GM19452 (cell line): ENCODE results near the gene PIGS.
A peak's percentile ranks its signal among the peaks of the same experiment; 100 is the strongest.

Source experiments
- ATAC-seq: cut with Tn5 transposase; IDR thresholded peaks from one replicate; pipeline ENCODE4 v1.9.1; 2021; ENCODE audit not compliant: unreplicated experiment

Gene PIGS

GRCh38 chr17:28551421-28552175 lies 19.7 kb downstream of the PIGS start:
- ATAC-seq = no peak

- ATAC-seq = no peak
Measured at GRCh38 chr17:28550858-28551257, 20.5 kb downstream of the PIGS start.

GRCh38 chr17:28549236-28550132 lies 21.8 kb downstream of the PIGS start:
- ATAC-seq = peak; percentile 43

DNA sequence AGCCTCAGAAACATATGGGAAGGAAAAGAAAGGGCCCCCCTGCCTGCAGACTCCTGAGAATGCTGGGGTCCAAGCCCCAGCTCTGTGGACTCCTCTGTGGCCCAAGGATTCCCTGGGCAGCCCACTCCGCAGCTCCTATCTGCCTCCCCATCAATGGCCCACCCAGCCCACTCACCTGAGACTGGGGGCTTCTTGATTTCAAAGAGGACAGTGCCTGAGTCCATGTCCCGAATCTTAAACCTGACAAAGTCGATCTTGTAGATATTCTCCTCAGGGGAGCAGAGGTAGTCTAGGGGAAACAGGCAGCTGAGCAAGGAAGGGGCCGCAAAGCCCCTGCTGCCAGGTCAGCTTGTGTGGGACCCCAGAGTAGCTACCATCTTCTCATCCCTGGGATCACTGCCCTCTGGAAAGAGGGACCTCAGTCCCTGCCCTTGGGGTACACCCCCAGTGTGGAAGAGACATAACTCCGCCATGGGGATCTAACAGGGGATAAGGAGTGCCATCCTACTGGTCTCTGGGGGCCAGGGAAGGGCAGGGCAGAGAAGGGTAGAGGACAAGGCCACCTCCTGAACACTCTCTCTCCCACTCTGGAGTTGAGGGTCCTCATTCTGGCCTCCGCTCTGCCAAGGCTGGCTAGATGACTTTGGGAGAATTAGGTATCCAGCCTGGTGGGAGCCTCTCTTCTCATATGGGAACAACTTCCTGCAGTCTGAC lies 22.8 kb downstream of the PIGS start:
- no peak for ATAC-seq

- peak; percentile 41 for ATAC-seq
Measured at GRCh38 chr17:28547623-28548416, 23.5 kb downstream of the PIGS start.

GRCh38 chr17:28547096-28547622 lies 24.2 kb downstream of the PIGS start:
- ATAC-seq = no peak

- ATAC-seq = no peak
Measured at GRCh38 chr17:28545787-28546415, 25.4 kb downstream of the PIGS start.

DNA sequence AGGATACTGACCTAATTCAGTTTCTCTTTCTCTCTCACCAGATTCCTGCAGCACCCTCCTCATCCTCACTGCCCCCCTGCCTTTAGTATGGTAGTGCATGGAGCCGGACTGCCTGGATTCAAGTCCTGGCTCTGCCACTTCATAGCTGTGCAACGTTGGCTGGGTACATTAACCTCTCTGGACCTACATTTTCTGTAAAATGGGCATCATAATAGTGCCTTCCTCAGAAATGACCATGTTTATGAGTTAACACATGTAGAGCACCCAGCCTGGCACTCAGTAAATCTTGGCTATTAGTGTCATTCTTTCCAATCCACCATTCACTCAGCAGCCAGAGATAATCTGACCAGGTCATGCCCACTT lies 26.2 kb downstream of the PIGS start:
- ATAC-seq = no peak

GRCh38 chr17:28544402-28545140 lies 26.8 kb downstream of the PIGS start:
- no peak for ATAC-seq

GRCh38 chr17:28541439-28541838 lies 29.9 kb downstream of the PIGS start:
- ATAC-seq = no peak

GRCh38 chr17:28540231-28540630 lies 31.1 kb downstream of the PIGS start:
- no peak for ATAC-seq

- ATAC-seq = no peak
Measured at GRCh38 chr17:28538296-28538895, 32.9 kb downstream of the PIGS start.

GRCh38 chr17:28537219-28537610 lies 34.1 kb downstream of the PIGS start:
- no peak for ATAC-seq

GRCh38 chr17:28536532-28537218 lies 34.6 kb downstream of the PIGS start:
- no peak for ATAC-seq

DNA sequence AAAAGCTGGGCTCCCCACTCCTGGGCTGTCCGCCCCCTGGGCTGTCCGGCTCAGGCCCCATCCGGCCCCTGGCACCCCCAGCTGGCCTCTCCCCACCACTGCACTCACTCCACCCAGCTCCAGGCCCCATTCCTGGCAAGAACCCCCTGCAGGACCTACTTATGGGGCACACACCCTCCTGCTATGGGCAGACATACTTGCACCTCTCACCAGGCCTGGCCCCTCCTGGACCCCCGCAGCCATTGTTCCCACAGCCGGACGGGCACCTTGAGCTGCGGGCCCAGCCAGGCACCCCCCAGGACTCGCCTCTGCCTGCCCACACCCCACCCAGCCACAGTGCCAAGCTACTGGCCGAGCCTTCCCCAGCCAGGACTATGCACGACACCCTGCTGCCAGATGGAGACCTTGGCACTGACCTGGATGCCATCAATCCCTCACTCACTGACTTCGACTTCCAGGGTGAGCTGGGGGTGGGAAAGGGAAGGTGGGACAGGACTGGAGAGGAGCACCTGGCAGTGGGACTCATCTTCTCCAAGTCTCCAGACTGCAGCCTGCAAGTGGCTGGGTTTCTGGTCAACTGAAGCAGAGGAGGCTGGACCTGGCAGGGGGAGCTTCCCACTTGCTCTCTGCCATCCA lies 36.5 kb downstream of the PIGS start:
- no peak for ATAC-seq

DNA sequence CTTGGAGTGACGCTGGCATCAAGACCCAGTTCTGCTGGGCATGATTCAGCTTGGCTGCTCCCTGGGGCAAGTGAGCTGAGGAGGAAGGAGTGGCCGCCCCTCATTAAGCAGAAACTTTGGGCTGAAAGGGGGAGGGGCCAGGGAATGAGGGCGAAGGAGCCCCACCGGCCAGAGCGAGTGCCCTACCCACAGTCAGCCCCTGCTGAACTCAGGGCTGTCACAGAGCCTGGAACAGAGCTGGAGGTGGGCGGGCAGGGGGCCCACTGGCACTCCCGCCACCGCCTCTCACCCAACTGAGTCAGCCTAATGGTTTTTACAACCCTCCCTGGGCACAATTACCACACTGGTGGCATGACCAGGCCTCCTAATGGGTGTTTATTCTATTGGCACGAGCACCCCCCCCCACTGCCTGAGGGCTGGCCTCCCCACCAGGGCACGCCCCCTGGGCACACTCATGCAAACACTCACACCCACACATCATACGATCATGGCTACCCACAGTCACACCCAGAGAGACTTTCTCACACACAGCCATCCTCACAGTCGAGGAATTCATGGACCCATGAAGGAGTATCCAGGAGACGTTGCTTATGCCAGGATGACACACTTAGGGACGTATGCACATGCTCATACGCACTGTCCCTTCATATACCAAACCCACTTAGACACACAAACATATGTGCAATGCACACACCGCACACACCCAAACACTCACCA lies 38.1 kb downstream of the PIGS start:
- no peak for ATAC-seq
